Fibroblast of lung (primary cell): ENCODE measurements around the gene TNIP2. TPM values are rescaled to one million over a fixed set of nuclear protein-coding genes. Genes with fewer than 3 reads are reported as not detected.

Source experiments
- DNase-seq, 2 donors: peaks; one replicate each; pipeline versions ENCODE4 v3.0.0 to v3.0.0-alpha.2; 2010; ENCODE audit warnings: low read depth in 2 of 2
- H2AFZ ChIP-seq: 2 replicates; pipeline ENCODE4 v1.5.1; 2012; ENCODE audit warnings: low read length, control low read depth, inconsistent platforms
- H3K27ac ChIP-seq: 2 replicates; pipeline ENCODE4 v1.5.1; 2011; ENCODE audit warnings: low read length, control low read depth; ENCODE audit not compliant: insufficient read depth
- H3K27me3 ChIP-seq: 2 replicates; pipeline ENCODE4 v1.5.1; 2011; ENCODE audit warnings: mild to moderate bottlenecking, low read length; ENCODE audit not compliant: control insufficient read depth, insufficient read depth
- H3K36me3 ChIP-seq: 2 replicates; pipeline ENCODE4 v1.5.1; 2011; ENCODE audit warnings: low read length; ENCODE audit not compliant: control insufficient read depth, insufficient read depth
- H3K4me1 ChIP-seq: 2 replicates; pipeline ENCODE4 v1.5.1; 2011; ENCODE audit warnings: low read length; ENCODE audit not compliant: control insufficient read depth, insufficient read depth; ENCODE audit errors: extremely low read depth
- H3K4me2 ChIP-seq: 2 replicates; pipeline ENCODE4 v1.5.1; 2011; ENCODE audit warnings: low read length, control low read depth; ENCODE audit not compliant: insufficient read depth; ENCODE audit errors: extremely low read depth
- H3K4me3 ChIP-seq, 4 experiments: fragments of 200-600 bp in 1 of 4; sonication (generic) in 1 of 4; replicated peaks in 1 of 4; 2 replicates each; pipeline ENCODE4 v1.5.1; 2011 to 2016; ENCODE audit warnings: low read length in 4 of 4, low read depth in 3 of 4, mild to moderate bottlenecking in 3 of 4, control low read depth in 2 of 4, inconsistent platforms in 1 of 4, mixed read lengths in 1 of 4; ENCODE audit not compliant: insufficient read depth in 1 of 4; ENCODE audit errors: control extremely low read depth in 1 of 4
- H3K79me2 ChIP-seq: 2 replicates; pipeline ENCODE4 v1.5.1; 2012; ENCODE audit warnings: mild to moderate bottlenecking, low read length, inconsistent platforms; ENCODE audit not compliant: control insufficient read depth, insufficient read depth
- H3K9ac ChIP-seq: 2 replicates; pipeline ENCODE4 v1.5.1; 2011; ENCODE audit warnings: mild to moderate bottlenecking, low read length, control low read depth; ENCODE audit not compliant: insufficient read depth
- H3K9me3 ChIP-seq: 2 replicates; pipeline ENCODE4 v1.5.1; 2012; ENCODE audit warnings: low read depth, low read length; ENCODE audit not compliant: control insufficient read depth, insufficient read depth
- H4K20me1 ChIP-seq: 2 replicates; pipeline ENCODE4 v1.5.1; 2011; ENCODE audit warnings: low read length; ENCODE audit not compliant: control insufficient read depth, insufficient read depth; ENCODE audit errors: extremely low read depth
- EZH2 ChIP-seq: IDR thresholded peaks from 2 replicates; pipeline ENCODE4 v1.5.1; 2012; ENCODE audit warnings: low read length, control low read depth, mild to moderate bottlenecking; ENCODE audit errors: missing control alignments
- polyA plus RNA-seq, 2 donors: library from polyadenylated mRNA; depleted of rRNA in 1 of 2; stranded (reverse) in 1 of 2; unstranded in 1 of 2; fragments of >200 nt; gene quantifications; 2 replicates each; pipeline ENCODE4 v1.2.1, GENCODE V29; 2011 to 2012; ENCODE audit warnings: missing spikeins in 1 of 2
- total RNA-seq: library from RNA; depleted of rRNA; stranded (reverse); fragments of >200 nt; gene quantifications from 2 replicates; pipeline ENCODE4 v1.2.1, GENCODE V29; 2014
- TF ChIP-seq, protein P1 (sequence below), 2 donors: IDR thresholded peaks in 1 of 2; conservative IDR thresholded peaks in 1 of 2; 1 replicate in 1 of 2; 2 replicates in 1 of 2; pipeline ENCODE4 v1.5.1; 2011 to 2012; ENCODE audit warnings: low read length in 2 of 2, control low read depth in 1 of 2, inconsistent platforms in 1 of 2, low read depth in 1 of 2, mild to moderate bottlenecking in 1 of 2

Gene TNIP2
- total and polyA plus RNA-seq, 2 donors (not counting 1 experiment from before 2014, with no cell fraction given) = 21.8 to 56.5 TPM

DNA sequence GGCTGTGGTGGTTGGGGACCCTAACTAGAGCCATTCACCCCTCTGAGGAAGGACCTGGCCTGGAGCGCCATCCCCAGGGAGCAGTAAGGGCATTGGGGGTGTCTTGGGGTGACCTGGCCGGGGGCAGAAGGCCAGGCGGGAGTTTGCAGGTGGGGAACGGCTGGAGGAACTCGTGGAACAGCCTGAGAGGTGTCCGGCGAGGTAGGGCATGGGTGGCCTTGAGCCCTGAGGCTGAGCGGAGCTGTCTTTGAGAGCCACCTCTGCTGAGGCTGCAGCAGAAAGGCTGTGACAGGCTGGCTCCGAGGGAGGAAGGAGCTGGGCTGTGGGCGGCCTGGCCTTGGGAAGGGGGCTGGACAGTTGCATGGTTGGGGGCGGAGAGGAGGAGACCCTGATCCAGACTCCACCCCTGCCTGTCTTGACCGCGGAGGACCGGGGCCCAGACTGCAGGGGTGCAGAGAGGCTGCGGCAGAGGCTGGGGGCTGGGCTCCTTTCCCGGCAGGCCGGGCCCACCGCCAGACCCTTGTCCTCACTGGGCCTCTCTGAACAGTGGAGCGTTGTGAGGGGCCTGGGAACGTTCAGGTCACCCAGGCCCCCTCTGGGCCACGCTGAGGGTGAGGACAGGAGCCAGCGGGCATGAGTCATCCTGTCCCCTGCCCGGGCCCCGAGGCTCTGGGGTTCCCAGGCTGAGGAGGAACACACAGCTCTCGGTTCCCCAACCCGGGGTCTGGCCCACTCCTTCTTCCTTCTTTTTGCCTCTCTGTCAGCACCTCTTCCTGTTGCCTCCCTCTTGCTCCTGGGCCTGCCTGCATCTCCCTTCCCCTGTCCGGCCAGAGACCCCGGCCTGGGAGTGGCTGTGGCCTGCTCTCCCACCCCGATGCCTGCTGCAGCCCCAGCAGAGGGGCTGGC is 44.8 kb upstream of the TNIP2 start:
- H3K27me3 ChIP-seq = no peaks in the 10 kb centered on the region
- no peaks in the 10 kb centered on the region for H4K20me1 ChIP-seq
- H3K4me2 ChIP-seq = peak overlapping the region; percentile 32
- DNase-seq = peak; percentile 73 to 90
- TF ChIP-seq, protein P1, sequence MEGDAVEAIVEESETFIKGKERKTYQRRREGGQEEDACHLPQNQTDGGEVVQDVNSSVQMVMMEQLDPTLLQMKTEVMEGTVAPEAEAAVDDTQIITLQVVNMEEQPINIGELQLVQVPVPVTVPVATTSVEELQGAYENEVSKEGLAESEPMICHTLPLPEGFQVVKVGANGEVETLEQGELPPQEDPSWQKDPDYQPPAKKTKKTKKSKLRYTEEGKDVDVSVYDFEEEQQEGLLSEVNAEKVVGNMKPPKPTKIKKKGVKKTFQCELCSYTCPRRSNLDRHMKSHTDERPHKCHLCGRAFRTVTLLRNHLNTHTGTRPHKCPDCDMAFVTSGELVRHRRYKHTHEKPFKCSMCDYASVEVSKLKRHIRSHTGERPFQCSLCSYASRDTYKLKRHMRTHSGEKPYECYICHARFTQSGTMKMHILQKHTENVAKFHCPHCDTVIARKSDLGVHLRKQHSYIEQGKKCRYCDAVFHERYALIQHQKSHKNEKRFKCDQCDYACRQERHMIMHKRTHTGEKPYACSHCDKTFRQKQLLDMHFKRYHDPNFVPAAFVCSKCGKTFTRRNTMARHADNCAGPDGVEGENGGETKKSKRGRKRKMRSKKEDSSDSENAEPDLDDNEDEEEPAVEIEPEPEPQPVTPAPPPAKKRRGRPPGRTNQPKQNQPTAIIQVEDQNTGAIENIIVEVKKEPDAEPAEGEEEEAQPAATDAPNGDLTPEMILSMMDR (conservative IDR thresholded peaks at IDR 0.05 in 1 of 2, IDR thresholded peaks at IDR 0.05 in 1 of 2; ENCODE audit: low read depth in 1 of 2, low read length in 2 of 2) = no peak
- no peak for TF ChIP-seq EZH2
- H3K79me2 ChIP-seq = peaks cover 5% of the 10 kb centered on the region
- peak overlapping the region in 1 of 4 experiments; percentile 4 for H3K4me3 ChIP-seq
- H3K27ac ChIP-seq = peak overlapping the region; percentile 43
- H3K9me3 ChIP-seq = no peaks in the 10 kb centered on the region
- peaks cover 4% of the 10 kb centered on the region for H3K36me3 ChIP-seq
- peak overlapping the region; percentile 59 for H3K9ac ChIP-seq
- peaks cover 21% of the 10 kb centered on the region for H3K4me1 ChIP-seq
- peak overlapping the region; percentile 53 for H2AFZ ChIP-seq

DNA sequence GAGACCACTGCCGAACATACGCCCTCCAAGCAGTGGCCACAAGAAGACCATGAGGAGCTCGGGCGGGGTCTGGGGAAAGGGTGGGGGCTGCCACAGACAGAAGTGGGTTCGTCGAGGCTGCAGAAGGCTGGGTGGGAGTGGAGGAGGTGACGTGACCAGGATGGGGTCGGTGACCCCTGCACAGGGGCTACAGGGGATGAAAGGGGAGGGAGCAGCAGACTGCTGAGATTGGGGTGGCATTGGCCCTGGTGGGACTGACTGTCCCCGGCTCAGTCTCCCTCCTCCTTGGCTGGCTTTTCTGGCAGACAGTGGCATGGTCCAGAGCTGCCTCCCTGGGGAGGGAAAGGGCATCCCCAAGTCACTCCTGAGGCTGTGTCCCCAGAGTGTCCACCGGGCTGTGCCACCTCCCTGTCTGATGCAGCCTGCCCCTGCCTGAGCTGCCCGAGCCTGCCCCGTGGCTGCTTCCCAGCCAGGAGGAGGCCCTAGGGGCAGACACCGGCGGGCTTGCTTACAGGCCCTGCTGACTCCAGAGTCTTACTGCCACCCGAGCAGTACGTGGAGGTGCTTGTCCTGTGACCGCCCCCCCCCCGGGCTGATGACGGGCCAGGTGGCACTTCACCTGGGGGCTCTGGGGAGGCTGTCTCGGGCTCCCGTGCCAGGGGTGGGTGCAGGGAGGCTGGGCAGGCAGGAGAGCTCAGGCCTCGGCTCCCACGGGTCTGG is 44.0 kb upstream of the TNIP2 start:
- Histone ChIP-seq H3K36me3 (peaks cover 2% of the 10 kb centered on the region), H3K27me3 (no peaks in the 10 kb centered on the region), H3K9me3 (no peaks in the 10 kb centered on the region), H3K27ac (no peak overlapping the region), H3K79me2 (peaks cover 5% of the 10 kb centered on the region), H4K20me1 (no peaks in the 10 kb centered on the region), H3K9ac (peak overlapping the region; percentile 30), H3K4me2 (no peak overlapping the region), H2AFZ (no peak overlapping the region), H3K4me3 (no peak overlapping the region), H3K4me1 (peaks cover 18% of the 10 kb centered on the region)
- DNase-seq = no peak
- TF ChIP-seq EZH2 = no peak
- TF ChIP-seq, protein P1 (conservative IDR thresholded peaks at IDR 0.05 in 1 of 2, IDR thresholded peaks at IDR 0.05 in 1 of 2; ENCODE audit: low read depth in 1 of 2, low read length in 2 of 2) = no peak

DNA sequence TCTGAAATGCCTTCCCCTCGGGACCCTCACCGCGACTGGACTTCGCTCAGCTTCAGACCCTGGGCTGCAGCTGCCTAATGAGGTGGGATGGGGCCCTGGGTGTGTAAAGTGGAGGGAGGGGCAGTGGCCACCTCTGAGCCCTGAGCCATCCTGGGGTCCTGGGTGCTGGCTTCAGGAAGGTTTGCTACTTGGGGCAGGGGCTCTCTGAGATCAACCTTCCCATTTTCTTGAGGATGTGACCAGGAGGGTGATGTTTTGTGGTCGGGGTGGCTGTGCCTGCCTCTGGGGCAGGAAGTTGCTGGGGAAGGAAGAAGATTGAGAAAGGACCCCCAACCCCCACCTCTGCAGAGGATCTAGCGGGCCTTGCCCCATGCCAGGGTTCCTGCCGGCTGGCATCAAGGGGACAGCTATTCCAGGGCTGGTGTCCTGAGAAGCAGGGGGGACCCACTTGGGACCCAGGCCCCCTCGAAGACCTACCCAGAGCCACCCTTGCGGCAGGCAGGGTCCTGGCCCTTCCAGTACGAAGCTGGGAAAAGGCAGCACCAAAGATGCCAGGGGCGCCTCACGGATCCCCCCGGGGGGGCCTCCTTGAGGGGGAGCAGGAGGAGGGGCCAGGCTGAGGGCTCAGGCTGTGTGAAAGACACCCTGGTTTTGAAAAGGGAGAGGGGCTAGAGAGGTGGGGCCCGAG is 43.2 kb upstream of the TNIP2 start:
- TF ChIP-seq, protein P1 (conservative IDR thresholded peaks at IDR 0.05 in 1 of 2, IDR thresholded peaks at IDR 0.05 in 1 of 2; ENCODE audit: low read depth in 1 of 2, low read length in 2 of 2) = no peak
- no peak for TF ChIP-seq EZH2
- peaks cover 2% of the 10 kb centered on the region for H3K36me3 ChIP-seq
- H3K27ac ChIP-seq = no peak overlapping the region
- H3K4me1 ChIP-seq = peaks cover 25% of the 10 kb centered on the region
- no peak overlapping the region for H2AFZ ChIP-seq
- no peaks in the 10 kb centered on the region for H3K27me3 ChIP-seq
- H4K20me1 ChIP-seq = no peaks in the 10 kb centered on the region
- no peaks in the 10 kb centered on the region for H3K9me3 ChIP-seq
- peaks cover 6% of the 10 kb centered on the region for H3K79me2 ChIP-seq
- H3K9ac ChIP-seq = no peak overlapping the region
- DNase-seq = no peak
- no peak overlapping the region for H3K4me3 ChIP-seq
- H3K4me2 ChIP-seq = no peak overlapping the region
